Smooth muscle cell of the brain vasculature (primary cell): Measurements from ENCODE around the gene MMAB.

ENCODE experiments used
- DNase-seq: peaks from one replicate; pipeline ENCODE4 v3.0.0-alpha.2; 2012; ENCODE audit warnings: low read depth, low spot score

Gene MMAB

GRCh38 chr12:109512608-109513007 is 60.7 kb downstream of the MMAB start:
- peak; percentile 7 for DNase-seq

GRCh38 chr12:109510196-109510595 is 63.1 kb downstream of the MMAB start:
- DNase-seq = no peak

- no peak for DNase-seq
Measured at GRCh38 chr12:109504068-109504467, 69.2 kb downstream of the MMAB start.
